Gastrocnemius medialis (tissue), 4 donors: ENCODE results near the gene APOL6. TPM values are rescaled to one million over a fixed set of nuclear protein-coding genes. Genes with fewer than 3 reads are reported as not detected.
"Not testable (repeated sequence)": the region's sequence is repeated elsewhere in the genome, so short reads cannot be mapped to it uniquely, and the experiment has no call there.

Experiments
- ATAC-seq, 2 donors: fragments of 150-250 bp; one replicate each; pipeline ENCODE4 v1.9.1; 2016
- DNase-seq, 2 donors: peaks; one replicate each; pipeline ENCODE4 v3.0.0-alpha.2; 2019
- H3K27ac ChIP-seq, 4 donors: fragments of 200-600 bp; sonication (generic); 1 replicate in 1 of 4; 2 replicates in 3 of 4; pipeline ENCODE4 v1.5.1; 2016 to 2018; ENCODE audit warnings: mild to moderate bottlenecking in 2 of 4, moderate library complexity in 1 of 4
- H3K27me3 ChIP-seq, 3 donors: fragments of 200-600 bp; sonication (generic) in 2 of 3; 1 replicate in 1 of 3; 2 replicates in 2 of 3; pipeline versions ENCODE4 v1.5.1 to v1.6.0; 2016 to 2019; ENCODE audit warnings: mild to moderate bottlenecking in 1 of 3, moderate library complexity in 1 of 3
- H3K36me3 ChIP-seq, 2 donors: fragments of 200-600 bp; sonication (generic) in 1 of 2; one replicate each; pipeline ENCODE4 v1.5.1; 2017 to 2018
- H3K4me1 ChIP-seq, 2 donors: fragments of 200-600 bp; sonication (generic) in 1 of 2; one replicate each; pipeline ENCODE4 v1.5.1; 2016 to 2017; ENCODE audit warnings: mild to moderate bottlenecking in 2 of 2
- H3K4me3 ChIP-seq, 4 donors: fragments of 200-600 bp; sonication (generic) in 3 of 4; 1 replicate in 1 of 4; 2 replicates in 3 of 4; pipeline ENCODE4 v1.5.1; 2016 to 2019; ENCODE audit warnings: mild to moderate bottlenecking in 2 of 4
- H3K9me3 ChIP-seq, 3 donors: fragments of 200-600 bp; sonication (generic) in 2 of 3; 1 replicate in 1 of 3; 2 replicates in 2 of 3; pipeline ENCODE4 v1.5.1; 2016 to 2019
- CTCF ChIP-seq, 5 experiments: fragments of 450-650 bp in 3 of 5; fragments of 200-600 bp in 2 of 5; sonication (generic) in 2 of 5; IDR thresholded peaks in 4 of 5; conservative IDR thresholded peaks in 1 of 5; 1 replicate in 4 of 5; 2 replicates in 1 of 5; pipeline ENCODE4 v1.5.1; 2016 to 2019; ENCODE audit warnings: antibody characterized with exemption in 5 of 5, mild to moderate bottlenecking in 3 of 5, moderate library complexity in 3 of 5
- POLR2A ChIP-seq, 2 donors: fragments of 450-650 bp; IDR thresholded peaks; one replicate each; pipeline ENCODE4 v1.6.1; 2017; ENCODE audit warnings: antibody characterized with exemption in 2 of 2, mild to moderate bottlenecking in 2 of 2, moderate library complexity in 2 of 2
- in situ Hi-C, 4 donors: fragments of 200-750 bp; cut with MboI; loops; one replicate each; pipeline versions ENCODE4 v1.15.0 to v1.8.0; 2017; ENCODE audit warnings: low sequenced_read_pairs in 4 of 4
- intact Hi-C: fragments of 100-400 bp; cut with DNase I; formaldehyde crosslinking; loops from one replicate; pipeline ENCODE4 v1.15.1; 2023; ENCODE audit warnings: low total_unique reads
- total RNA-seq, 4 donors: library from RNA; depleted of rRNA; stranded (reverse); fragments of >200 nt; gene quantifications; one replicate each; pipeline versions ENCODE4 v1.1.0 to v1.2.3, GENCODE V29; 2016

APOL6 gene
- total RNA-seq, 4 donors from 2014 or later = 1.5 to 4.5 (median 2.9) TPM

DNA sequence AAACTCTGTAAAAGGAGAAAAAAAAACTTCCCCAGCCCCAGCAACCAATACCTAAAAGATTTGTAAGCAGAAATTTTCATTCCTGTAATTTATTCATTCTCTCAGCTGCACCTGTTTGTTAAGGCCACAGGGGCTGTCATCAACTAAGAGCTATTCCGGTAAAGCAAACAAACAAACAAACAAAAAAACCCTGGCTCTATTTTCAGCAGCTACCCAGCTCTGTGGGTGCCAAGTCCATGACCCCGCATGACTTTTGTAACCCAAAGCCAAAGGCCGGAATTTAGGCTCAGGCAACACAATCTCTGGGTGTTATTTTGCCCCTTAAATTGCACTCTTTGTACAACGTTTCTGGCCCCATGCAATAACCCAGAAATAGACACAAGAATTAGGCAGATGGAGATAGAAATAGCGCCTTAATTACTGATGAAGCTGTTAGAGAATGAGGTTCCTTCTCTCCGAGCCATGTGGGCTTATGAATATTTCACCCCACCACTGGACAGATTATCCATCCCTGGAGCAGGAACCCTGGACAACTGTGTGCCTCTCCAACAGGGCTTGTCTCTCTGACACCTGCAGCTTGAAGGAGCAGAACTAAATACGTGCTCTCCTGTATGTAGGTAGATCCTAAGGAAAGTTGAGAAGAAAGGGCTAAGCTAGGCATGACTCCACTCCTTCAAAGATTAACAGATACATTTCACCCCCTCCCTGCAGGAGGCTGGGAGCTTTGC, 29.4 kb downstream of the APOL6 start:
- Histone ChIP-seq H3K27me3 (no peaks in the 10 kb centered on the region), H3K9me3 (peaks cover 0 to 5% (median 0%) of the 10 kb centered on the region in 3 donors), H3K36me3 (no peaks in the 10 kb centered on the region), H3K4me1 (peaks cover 14% of the 10 kb centered on the region in 2 donors), H3K27ac (peak overlapping the region; percentile 63 to 73 (median 69)), H3K4me3 (peak overlapping the region in 1 of 4 donors; percentile 15)
- ATAC-seq (peak; percentile 76 to 82), DNase-seq (no peak)
- intact Hi-C loops (no loop called here), in situ Hi-C loops (no loop called here)
- no peak for TF ChIP-seq POLR2A (IDR thresholded peaks at IDR 0.05)
- no peak for TF ChIP-seq CTCF (IDR thresholded peaks at IDR 0.05 in 4 of 5, conservative IDR thresholded peaks at IDR 0.05 in 1 of 5)

DNA sequence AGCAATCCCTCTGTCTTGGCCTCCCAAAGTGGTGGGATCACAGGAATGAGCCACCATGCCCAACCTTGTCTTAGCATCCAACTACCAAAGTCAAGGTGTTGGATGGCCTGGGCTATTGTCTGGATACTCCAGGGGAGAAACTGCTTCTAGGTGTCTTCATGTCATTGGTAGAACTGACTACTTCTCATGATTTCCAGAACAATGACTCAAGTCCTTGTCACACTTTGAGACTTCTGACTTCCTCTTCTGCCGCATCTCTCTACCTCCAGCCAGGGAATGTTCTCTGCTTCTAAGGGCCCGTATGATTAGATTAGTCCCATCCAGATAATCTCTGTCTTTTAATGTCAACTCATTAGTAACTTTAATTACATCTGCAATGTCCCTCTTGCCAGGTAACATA, 30.6 kb downstream of the APOL6 start:
- Histone ChIP-seq H3K27ac (no peak overlapping the region), H3K27me3 (no peaks in the 10 kb centered on the region), H3K9me3 (peaks cover 0 to 5% (median 0%) of the 10 kb centered on the region in 3 donors), H3K36me3 (no peaks in the 10 kb centered on the region), H3K4me3 (no peak overlapping the region), H3K4me1 (peaks cover 17 to 20% of the 10 kb centered on the region in 2 donors)
- in situ Hi-C loops (no loop called here), intact Hi-C loops (no loop called here)
- no peak for ATAC-seq
- TF ChIP-seq CTCF (IDR thresholded peaks at IDR 0.05 in 4 of 5, conservative IDR thresholded peaks at IDR 0.05 in 1 of 5) (no peak), POLR2A (IDR thresholded peaks at IDR 0.05) (no peak)
- DNase-seq = no peak

- H3K9me3 ChIP-seq, intact Hi-C loops, H3K36me3 ChIP-seq, H3K27ac ChIP-seq, H3K27me3 ChIP-seq, in situ Hi-C loops, H3K4me3 ChIP-seq, DNase-seq, ATAC-seq: not testable (repeated sequence)
- H3K4me1 ChIP-seq = peaks cover 22 to 25% of the 10 kb centered on the region in 2 donors
These were observed 31.2 kb downstream of the APOL6 start for GRCh38 chr22:35679492-35679891.

DNA sequence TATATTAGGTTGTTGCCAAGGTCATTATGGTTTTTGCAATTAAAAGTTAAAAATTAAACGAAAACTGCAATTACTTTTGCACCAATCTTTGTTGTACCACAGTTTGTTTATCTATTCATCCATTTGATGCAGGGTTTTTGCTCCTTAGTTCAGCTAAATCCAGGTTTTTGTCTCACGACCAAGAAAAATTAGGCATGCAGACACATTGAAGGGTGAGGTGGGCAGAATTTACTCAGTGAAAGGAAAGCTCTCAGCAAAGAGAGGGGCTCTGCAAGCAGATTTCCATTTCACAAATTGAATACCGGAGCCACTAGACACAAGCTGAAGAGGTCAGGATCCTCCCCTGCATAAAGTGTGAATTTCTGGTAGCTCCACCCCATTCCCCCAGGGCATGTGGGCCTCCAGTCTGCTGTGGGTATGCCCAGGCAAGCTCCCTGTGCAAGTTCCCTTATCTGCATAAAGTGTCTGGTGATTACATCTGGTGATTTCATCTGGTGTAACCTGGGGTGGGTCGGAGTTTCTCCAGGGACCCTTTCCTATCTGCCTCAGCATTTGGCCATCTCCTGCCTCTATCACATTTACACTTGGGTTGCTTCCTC, 33.3 kb downstream of the APOL6 start:
- no peaks in the 10 kb centered on the region for H3K27me3 ChIP-seq
- no peak overlapping the region for H3K27ac ChIP-seq
- DNase-seq (no peak), ATAC-seq (no peak)
- intact Hi-C loops = loop anchor here (2.0 to 5.0 kb wide), 5 partner anchors 46 to 346 kb away; partner anchors contain the start of gene RBFOX2
- H3K4me1 ChIP-seq = peaks cover 40 to 45% of the 10 kb centered on the region in 2 donors
- H3K9me3 ChIP-seq = peaks cover 0 to 5% (median 0%) of the 10 kb centered on the region in 3 donors
- TF ChIP-seq CTCF (IDR thresholded peaks at IDR 0.05 in 4 of 5, conservative IDR thresholded peaks at IDR 0.05 in 1 of 5) = no peak
- TF ChIP-seq POLR2A (IDR thresholded peaks at IDR 0.05) = no peak
- no peaks in the 10 kb centered on the region for H3K36me3 ChIP-seq
- in situ Hi-C loops = loop anchor here in 1 of 4 donors (5.0 kb wide), 1 partner anchor 241 kb away; no protein-coding TSS in a partner anchor
- H3K4me3 ChIP-seq = no peak overlapping the region

GRCh38 chr22:35683560-35683959, 35.3 kb downstream of the APOL6 start:
- H3K27ac ChIP-seq = peak overlapping the region; percentile 69 to 94 (median 90)
- intact Hi-C loops = loop anchor here (5.0 kb wide), 4 partner anchors 44 to 344 kb away; partner anchors contain the start of gene RBFOX2
- in situ Hi-C loops = loop anchor here in 1 of 4 donors (5.0 kb wide), 1 partner anchor 239 kb away; no protein-coding TSS in a partner anchor

More at GRCh38 chr22:35683560-35683959, 35.3 kb downstream of the APOL6 start:
- no peak for TF ChIP-seq CTCF (IDR thresholded peaks at IDR 0.05 in 4 of 5, conservative IDR thresholded peaks at IDR 0.05 in 1 of 5)
- no peak for TF ChIP-seq POLR2A (IDR thresholded peaks at IDR 0.05)
- ATAC-seq = no peak
- Histone ChIP-seq H3K27me3 (no peaks in the 10 kb centered on the region), H3K36me3 (no peaks in the 10 kb centered on the region), H3K9me3 (peaks cover 0 to 5% (median 0%) of the 10 kb centered on the region in 3 donors), H3K4me3 (no peak overlapping the region), H3K4me1 (peaks cover 28 to 31% of the 10 kb centered on the region in 2 donors)
- DNase-seq = no peak
